HG03558 (cell line): ENCODE measurements around the gene ERGIC1.
"Not testable (repeated sequence)": the region's sequence is repeated elsewhere in the genome, so short reads cannot be mapped to it uniquely, and the experiment has no call there.

ENCODE experiments used
- ATAC-seq: cut with Tn5 transposase; IDR thresholded peaks from one replicate; pipeline ENCODE4 v1.9.1; 2021; ENCODE audit warnings: moderate number of reproducible peaks; ENCODE audit not compliant: unreplicated experiment; ENCODE audit errors: extremely low read depth

Gene ERGIC1

GRCh38 chr5:172799416-172799815 lies 34.6 kb upstream of the ERGIC1 start:
- ATAC-seq: no peak

GRCh38 chr5:172800088-172800551 lies 33.9 kb upstream of the ERGIC1 start:
- no peak for ATAC-seq

DNA sequence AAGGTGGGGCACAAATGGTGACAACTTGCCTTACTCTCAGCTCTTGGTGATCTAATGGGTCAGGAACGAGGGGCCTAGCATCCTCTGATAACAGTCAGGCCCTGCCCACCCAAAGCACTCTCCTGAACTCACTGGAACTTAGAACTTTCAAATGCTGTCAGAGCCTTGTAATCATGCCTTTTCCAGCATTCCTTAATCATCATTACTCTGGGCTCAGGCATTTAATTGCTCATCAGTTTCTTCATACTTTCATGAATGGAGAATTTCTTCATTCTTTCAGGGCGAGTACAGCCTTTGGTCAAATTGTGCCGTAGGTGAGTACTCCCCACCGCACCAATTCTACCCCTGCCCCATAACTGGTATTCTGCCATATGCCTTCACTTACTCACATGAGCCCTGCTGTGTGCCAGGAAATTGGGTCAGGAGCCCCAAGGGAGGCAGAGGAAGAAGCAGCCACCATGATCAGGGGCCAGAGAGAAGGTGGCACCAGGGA lies 32.8 kb upstream of the ERGIC1 start:
- no peak for ATAC-seq

DNA sequence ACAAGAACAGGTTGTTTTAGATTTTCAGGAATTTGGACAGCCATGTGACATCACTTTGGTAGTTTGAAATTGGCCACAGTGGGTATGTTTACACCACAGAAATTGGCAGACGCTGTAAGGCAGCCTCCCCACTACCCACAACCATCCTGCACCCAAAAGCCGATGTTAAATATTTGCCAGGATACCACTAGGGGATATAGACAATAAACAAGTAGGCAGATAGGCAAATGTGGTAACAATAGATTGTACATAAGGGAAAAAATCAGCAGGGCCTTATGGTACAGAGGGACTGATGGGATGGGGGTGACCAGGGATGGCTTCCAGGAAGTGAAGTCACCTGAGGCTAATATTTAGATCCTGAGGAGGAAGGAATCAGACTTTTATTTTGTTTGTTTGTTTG lies 31.9 kb upstream of the ERGIC1 start:
- no peak for ATAC-seq

DNA sequence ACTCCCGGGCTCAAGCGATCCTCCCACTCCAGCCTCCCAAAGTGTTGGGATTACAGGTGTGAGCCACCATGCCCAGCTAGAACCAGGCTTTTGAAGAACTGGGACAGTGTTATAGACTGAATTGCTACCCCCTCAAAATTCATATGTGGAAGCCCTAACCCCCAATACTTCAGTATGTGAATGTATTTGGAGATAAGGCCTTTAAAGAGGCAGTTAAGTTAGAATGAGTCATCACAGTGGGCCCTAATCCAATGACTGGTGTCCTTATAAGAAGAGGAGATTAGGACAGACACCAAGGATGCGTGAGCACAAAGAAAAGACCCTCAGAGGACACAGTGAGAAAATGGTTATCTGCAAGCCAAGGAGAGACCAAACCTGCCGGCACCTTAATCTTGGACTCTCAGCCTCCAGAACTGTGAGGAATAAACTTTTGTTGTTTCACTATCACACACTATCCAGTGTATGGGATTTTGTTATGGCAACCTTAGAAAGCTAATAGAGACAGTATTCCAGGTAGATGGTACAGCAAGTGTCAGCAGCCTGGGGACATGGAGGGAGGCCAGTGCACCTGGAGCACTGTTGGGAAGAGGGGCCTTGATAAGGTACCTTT lies 31.4 kb upstream of the ERGIC1 start:
- ATAC-seq: no peak

DNA sequence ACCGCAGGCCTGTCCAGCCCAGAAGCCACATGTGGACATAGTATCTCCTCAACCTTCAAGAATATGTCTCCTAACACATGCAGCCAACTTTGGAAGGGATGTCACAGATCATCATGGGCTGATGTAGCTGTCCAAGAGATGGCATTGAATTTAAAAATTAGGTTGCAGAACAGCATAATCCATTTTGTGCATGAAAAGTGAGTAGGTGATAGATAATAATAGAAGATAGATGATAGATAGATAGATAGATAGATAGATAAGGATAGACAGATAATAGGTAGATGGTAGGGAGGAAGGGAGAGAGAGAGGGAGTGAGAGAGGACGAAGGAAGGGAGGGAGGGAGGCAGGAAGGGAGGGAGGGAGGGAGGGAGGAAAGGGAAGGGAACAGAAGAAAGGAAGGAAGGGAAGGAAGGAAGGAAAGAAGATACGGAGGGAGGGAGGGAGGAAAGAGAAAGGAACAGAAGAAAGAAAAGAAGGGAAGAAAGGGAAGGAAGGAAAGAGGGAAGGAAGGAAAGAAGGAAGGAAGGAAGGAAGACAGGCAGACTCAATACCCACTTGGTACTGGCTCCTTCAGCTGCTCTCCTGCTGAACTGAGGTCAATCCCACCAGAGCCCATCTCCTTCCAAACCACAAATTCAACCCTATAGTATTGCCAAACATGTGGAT lies 28.9 kb upstream of the ERGIC1 start:
- ATAC-seq: no peak

DNA sequence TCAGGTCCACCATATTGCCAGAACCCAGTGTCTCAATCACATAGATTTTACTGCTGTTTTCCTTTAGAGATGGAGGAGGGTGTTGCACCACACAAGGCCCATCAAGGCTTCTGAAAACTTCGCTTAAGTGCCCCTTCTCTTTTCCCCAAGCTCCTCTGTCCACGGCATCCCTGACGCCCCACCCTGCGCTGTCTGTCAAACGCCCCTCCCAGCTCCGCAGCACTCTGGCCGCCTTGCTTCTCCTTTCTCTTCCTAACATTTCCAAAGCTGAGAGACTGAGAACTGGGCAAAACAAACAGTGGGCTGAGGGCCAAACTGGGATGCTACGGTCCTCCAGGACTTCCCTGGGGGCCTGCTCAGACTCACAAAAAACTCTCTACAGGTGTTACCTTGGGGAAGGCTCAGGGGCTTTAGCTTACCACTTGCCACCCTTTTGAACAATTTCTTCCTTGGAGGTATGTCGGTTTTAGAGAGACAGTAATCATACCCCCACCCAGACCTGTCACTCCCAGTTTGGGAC lies 28.3 kb upstream of the ERGIC1 start:
- no peak for ATAC-seq

- peak; percentile 45 for ATAC-seq
Measured at GRCh38 chr5:172806897-172807672, 27.0 kb upstream of the ERGIC1 start.

- ATAC-seq: no peak
Measured at GRCh38 chr5:172807766-172808311, 26.2 kb upstream of the ERGIC1 start.

DNA sequence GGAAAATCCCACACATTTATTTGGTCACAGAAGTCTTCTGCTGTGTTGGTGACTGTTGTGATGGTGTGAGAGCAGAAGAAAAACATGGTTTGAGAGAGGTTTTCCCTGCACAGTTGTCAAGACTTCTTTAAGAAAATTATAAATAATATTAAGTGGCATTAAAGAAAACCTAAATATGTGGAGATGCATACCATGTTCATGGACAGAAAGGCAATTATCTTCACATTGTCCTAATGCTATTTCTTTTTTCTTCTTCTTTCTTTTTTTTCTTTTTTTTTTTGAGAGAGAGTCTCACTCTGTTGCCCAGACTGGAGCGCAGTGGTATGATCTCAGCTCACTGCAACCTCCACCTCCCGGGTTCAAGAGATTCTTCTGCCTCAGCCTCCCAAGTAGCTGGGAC lies 24.3 kb upstream of the ERGIC1 start:
- no peak for ATAC-seq

DNA sequence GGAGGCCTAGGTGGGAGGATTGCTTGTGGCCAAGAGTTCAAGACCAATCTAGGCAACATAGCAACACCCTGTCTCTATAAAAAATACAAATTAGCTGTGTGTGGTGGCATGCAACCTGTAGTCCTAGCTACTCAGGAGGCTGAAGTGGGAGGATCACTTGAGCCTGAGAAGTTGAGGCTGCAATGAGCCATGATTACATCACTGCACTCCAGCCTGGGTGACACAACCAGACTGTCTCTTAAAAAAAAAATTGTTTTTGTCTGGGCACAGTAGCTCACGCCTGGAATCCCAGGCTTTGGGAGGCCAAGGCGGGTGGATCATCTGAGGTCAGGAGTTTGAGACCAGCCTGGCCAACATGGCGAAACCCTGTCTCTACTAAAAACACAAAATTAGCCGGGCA lies 23.1 kb upstream of the ERGIC1 start:
- not testable (repeated sequence) for ATAC-seq

DNA sequence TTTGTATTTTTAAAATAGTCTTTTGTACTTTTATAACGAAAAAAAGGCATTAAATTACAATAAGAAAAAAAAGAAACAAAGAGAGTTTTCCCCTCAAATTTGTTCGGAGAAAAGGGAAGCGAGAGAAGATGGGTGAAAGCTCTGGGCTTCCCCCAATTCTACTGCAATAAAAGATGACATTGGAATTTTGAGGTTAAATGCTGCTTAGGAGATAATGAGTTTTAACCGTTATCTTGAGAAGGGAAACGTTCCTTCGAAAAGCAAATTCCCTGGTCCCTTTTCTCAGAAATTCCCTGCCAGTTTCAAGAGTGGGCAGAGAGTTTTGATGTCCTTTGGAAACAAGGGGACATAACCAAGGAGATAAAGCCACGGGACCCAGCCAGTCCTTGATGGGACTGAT lies 18.4 kb upstream of the ERGIC1 start:
- no peak for ATAC-seq

- ATAC-seq: no peak
Measured at GRCh38 chr5:172816925-172817562, 17.0 kb upstream of the ERGIC1 start.

DNA sequence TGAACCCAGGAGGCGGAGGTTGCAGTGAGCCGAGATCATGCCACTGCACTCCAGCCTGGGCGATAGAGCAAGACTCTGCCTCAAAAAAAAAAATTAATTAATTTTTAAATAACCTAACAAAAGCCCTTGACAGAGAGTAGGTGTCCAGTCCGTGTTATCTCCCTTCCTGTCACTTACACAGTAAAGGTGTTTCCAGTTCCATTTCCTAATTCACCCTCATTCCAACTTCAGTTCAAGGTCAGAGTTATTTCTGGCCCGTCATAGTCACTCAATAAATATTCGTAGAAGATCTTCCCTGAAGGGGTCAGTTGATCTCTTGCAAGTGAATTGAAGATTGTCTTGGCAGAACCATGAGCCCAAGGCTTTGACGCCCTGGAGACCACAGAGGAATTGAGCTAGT lies 16.4 kb upstream of the ERGIC1 start:
- ATAC-seq: no peak

DNA sequence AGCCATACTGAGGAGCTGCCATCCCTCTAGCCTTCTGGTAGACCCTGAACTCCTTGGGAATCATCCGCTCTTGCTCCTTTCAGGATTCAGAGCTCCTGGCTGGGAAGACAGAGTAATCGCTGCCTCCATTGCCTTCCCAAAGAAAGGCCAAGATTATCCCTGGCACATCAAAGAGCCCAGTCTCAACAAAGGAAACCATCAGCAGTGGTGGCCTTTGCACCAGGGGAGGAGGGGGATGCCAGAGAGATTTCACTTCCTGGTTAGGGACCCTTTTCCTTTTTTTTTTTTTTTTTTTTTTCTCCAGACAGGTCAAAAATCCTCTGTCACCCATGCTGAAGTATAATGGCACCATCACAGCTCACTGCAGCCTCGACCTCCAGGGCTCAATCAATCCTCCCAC lies 16.0 kb upstream of the ERGIC1 start:
- no peak for ATAC-seq

DNA sequence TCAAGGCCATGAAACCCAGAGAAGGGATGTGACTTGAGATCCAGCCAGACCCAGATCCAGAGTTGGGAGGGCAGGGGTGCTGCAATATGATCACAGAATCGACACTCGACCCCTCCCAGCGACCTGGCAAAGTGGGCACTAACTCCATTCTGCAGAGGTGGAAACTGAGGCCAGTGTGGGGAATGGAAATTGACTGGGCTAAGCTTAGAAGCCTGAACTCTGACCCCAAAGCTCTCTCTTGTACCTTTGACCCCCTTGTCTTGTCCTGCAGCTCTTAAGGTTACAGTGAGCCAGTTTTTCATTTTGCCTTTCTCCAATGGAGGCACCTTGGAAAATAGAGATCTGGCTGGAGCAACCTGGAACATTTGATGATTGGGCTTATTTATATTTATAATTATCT lies 14.5 kb upstream of the ERGIC1 start:
- ATAC-seq: no peak

GRCh38 chr5:172820046-172820767 lies 13.8 kb upstream of the ERGIC1 start:
- ATAC-seq: no peak

- no peak for ATAC-seq
Measured at GRCh38 chr5:172821340-172821985, 12.6 kb upstream of the ERGIC1 start.

DNA sequence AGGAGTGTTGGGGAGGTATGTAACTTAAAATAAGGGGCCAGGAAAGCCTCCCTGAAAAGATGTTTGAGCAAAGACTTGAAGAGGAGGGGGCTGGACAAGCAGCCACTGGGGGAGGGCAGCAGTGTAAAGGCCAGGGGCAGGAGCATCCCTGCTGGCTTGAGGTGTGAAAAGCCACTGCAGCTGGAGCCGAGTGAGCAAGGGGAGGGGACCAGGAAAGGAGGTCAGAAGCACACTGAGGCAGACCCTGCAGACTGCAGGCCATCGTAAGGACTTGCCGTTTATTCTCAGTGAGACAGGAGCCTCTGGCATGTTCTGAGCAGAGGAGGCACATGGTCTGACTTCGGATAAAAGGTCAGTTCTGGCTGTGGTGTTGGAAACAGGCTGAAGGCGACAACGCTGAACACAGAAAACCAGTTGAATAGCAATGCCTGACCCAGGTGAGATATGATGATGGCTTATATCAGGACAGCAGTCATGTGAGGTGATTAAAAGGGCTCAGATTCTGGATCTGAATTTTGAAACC lies 10.2 kb upstream of the ERGIC1 start:
- ATAC-seq: no peak
